HepG2 (cell line): ENCODE data around the gene EFNB1. TPM values are rescaled to one million over a fixed set of nuclear protein-coding genes. Genes with fewer than 3 reads are reported as not detected.

Source experiments
- ATF1 ChIP-seq: IDR thresholded peaks from 2 replicates; pipeline ENCODE4 v1.6.1; 2016; ENCODE audit warnings: mild to moderate bottlenecking, control low read depth
- BATF2 ChIP-seq: sonication (generic); formaldehyde crosslinking; IDR thresholded peaks from 2 replicates; pipeline ENCODE4 v1.8.0; 2022; ENCODE audit warnings: mild to moderate bottlenecking, missing genetic modification reagents, moderate library complexity
- DNMT3B ChIP-seq: conservative IDR thresholded peaks from 2 replicates; pipeline ENCODE4 v1.6.1; 2016; ENCODE audit warnings: missing biosample characterization, control low read depth
- GABPB1 ChIP-seq: IDR thresholded peaks from 2 replicates; pipeline ENCODE4 v1.6.1; 2016; ENCODE audit warnings: mild to moderate bottlenecking, missing genetic modification reagents, moderate library complexity, missing compliant biosample characterization
- LRRFIP1 ChIP-seq: sonication (generic); formaldehyde crosslinking; conservative IDR thresholded peaks from 2 replicates; pipeline ENCODE4 v1.4.0; 2020; ENCODE audit warnings: missing genetic modification reagents
- MAZ ChIP-seq, 2 experiments: sonication (generic) in 1 of 2; formaldehyde crosslinking in 1 of 2; IDR thresholded peaks; 2 replicates each; pipeline versions ENCODE4 v1.5.0 to v1.6.1; 2012 to 2020; ENCODE audit warnings: low read depth in 2 of 2, mild to moderate bottlenecking in 2 of 2, borderline replicate concordance in 1 of 2, improper control_type of control experiment in 1 of 2, low read length in 1 of 2, missing genetic modification reagents in 1 of 2, moderate library complexity in 1 of 2
- MLX ChIP-seq: IDR thresholded peaks from 2 replicates; pipeline ENCODE4 v1.6.1; 2016
- MTERF4 ChIP-seq: sonication (generic); formaldehyde crosslinking; IDR thresholded peaks from 2 replicates; pipeline ENCODE4 v1.8.0; 2023; ENCODE audit warnings: mild to moderate bottlenecking, missing genetic modification reagents
- NCOA5 ChIP-seq: sonication (generic); formaldehyde crosslinking; IDR thresholded peaks from 2 replicates; pipeline ENCODE4 v1.4.0; 2020; ENCODE audit warnings: missing genetic modification reagents
- POGZ ChIP-seq: sonication (generic); formaldehyde crosslinking; IDR thresholded peaks from 2 replicates; pipeline ENCODE4 v1.4.0; 2020; ENCODE audit warnings: mild to moderate bottlenecking, missing genetic modification reagents
- POLR2G ChIP-seq: fragments of 200-400 bp; formaldehyde crosslinking; IDR thresholded peaks from 2 replicates; pipeline ENCODE4 v1.6.1; 2018; ENCODE audit warnings: mild to moderate bottlenecking, low read depth, low read length, moderate library complexity
- RELA ChIP-seq: sonication (generic); formaldehyde crosslinking; IDR thresholded peaks from 2 replicates; pipeline ENCODE4 v1.4.0; 2020; ENCODE audit warnings: missing genetic modification reagents
- SP4 ChIP-seq: sonication (generic); formaldehyde crosslinking; IDR thresholded peaks from 2 replicates; pipeline ENCODE4 v1.8.1; 2023; ENCODE audit warnings: mild to moderate bottlenecking, missing genetic modification reagents
- ZBTB26 ChIP-seq: IDR thresholded peaks from 2 replicates; pipeline ENCODE4 v1.6.1; 2016; ENCODE audit warnings: missing compliant biosample characterization, missing genetic modification reagents, borderline replicate concordance
- ZFX ChIP-seq: sonication (generic); formaldehyde crosslinking; IDR thresholded peaks from 2 replicates; pipeline ENCODE4 v1.4.0; 2020; ENCODE audit warnings: mild to moderate bottlenecking, low read depth, missing genetic modification reagents, moderate library complexity
- ZMYM4 ChIP-seq: sonication (generic); formaldehyde crosslinking; IDR thresholded peaks from 2 replicates; pipeline ENCODE4 v1.8.1; 2023; ENCODE audit warnings: mild to moderate bottlenecking, missing genetic modification reagents
- ZNF335 ChIP-seq: sonication (generic); formaldehyde crosslinking; IDR thresholded peaks from 2 replicates; pipeline ENCODE4 v1.4.0; 2020; ENCODE audit warnings: missing genetic modification reagents
- ZNF691 ChIP-seq: sonication (generic); formaldehyde crosslinking; IDR thresholded peaks from 2 replicates; pipeline ENCODE4 v1.4.0; 2020; ENCODE audit warnings: missing genetic modification reagents, low read depth, mild to moderate bottlenecking, borderline replicate concordance
- ZNF776 ChIP-seq: sonication (generic); formaldehyde crosslinking; IDR thresholded peaks from 2 replicates; pipeline ENCODE4 v1.4.0; 2020; ENCODE audit warnings: mild to moderate bottlenecking, missing genetic modification reagents
- ZUFSP ChIP-seq: sonication (generic); formaldehyde crosslinking; IDR thresholded peaks from 2 replicates; pipeline ENCODE4 v1.9.0; 2021; ENCODE audit warnings: missing genetic modification reagents, mild to moderate bottlenecking, borderline replicate concordance
- polyA plus RNA-seq, 8 experiments: library from polyadenylated mRNA; depleted of rRNA in 3 of 8; stranded (reverse) in 7 of 8; unstranded in 1 of 8; fragments of >200 nt; fragmentation: Illumina TruSeq in 4 of 8; extraction: Trizol in 4 of 8; gene quantifications; 2 replicates each; pipeline versions ENCODE4 v1.2.1 to v1.2.3, GENCODE V29; 2011 to 2016; ENCODE audit warnings: low read depth in 4 of 8, missing spikeins in 1 of 8, mixed read lengths in 1 of 8; ENCODE audit not compliant: insufficient read depth in 1 of 8
- total RNA-seq, 5 experiments: library from RNA; depleted of rRNA; stranded (reverse); fragments of >200 nt; fragmentation: Illumina TruSeq; extraction: Trizol; gene quantifications; 2 replicates each; pipeline ENCODE4 v1.2.3, GENCODE V29; 2016; ENCODE audit warnings: low read depth in 1 of 5

Gene EFNB1
- total and polyA plus RNA-seq, 2 of the 13 experiments (the other 11 are each of a cell fraction or from before 2014, with no cell fraction given), result 4.0 to 4.1 TPM

- no peak for TF ChIP-seq MTERF4 (CRISPR knock-in tag)
- no peak for TF ChIP-seq MLX
- TF ChIP-seq ZUFSP, result no peak
- TF ChIP-seq NCOA5 (CRISPR knock-in tag), result no peak
- TF ChIP-seq POGZ (CRISPR knock-in tag), result peak; percentile 56; the same call in 1 of the 2 replicates
- peak; percentile 44; the same call in 1 of the 2 replicates for TF ChIP-seq SP4 (CRISPR knock-in tag)
- TF ChIP-seq ZNF691 (CRISPR knock-in tag), result peak; percentile 34; the same call in 1 of the 2 replicates
- TF ChIP-seq BATF2 (CRISPR knock-in tag), result no peak
- TF ChIP-seq ZFX (CRISPR knock-in tag), result peak; percentile 45
- peak; percentile 100 for TF ChIP-seq ZNF335
- TF ChIP-seq MAZ (IDR thresholded peaks at IDR 0.05; ENCODE audit: borderline replicate concordance, low read depth, low read length), result no peak
- no peak for TF ChIP-seq MAZ (CRISPR knock-in tag; IDR thresholded peaks at IDR 0.05; ENCODE audit: low read depth)
- TF ChIP-seq POLR2G, result peak; percentile 78
- no peak for TF ChIP-seq ATF1 (CRISPR knock-in tag)
- TF ChIP-seq LRRFIP1 (CRISPR knock-in tag), result no peak
- no peak for TF ChIP-seq DNMT3B (CRISPR knock-in tag)
- TF ChIP-seq RELA (CRISPR knock-in tag), result no peak
- TF ChIP-seq ZNF776 (CRISPR knock-in tag), result no peak
- 0 out of 2 replicates have a peak, but pooled peaks have one; percentile 30 for TF ChIP-seq ZBTB26 (CRISPR knock-in tag)
- peak; percentile 38; the same call in 1 of the 2 replicates for TF ChIP-seq GABPB1 (CRISPR knock-in tag)
- peak; percentile 80 for TF ChIP-seq ZMYM4 (CRISPR knock-in tag)
These were observed at the start of gene EFNB1 (continued) for GRCh38 chrX:68828740-68829581.
